ENCODE measurements around the gene CDCP2. TPM values are rescaled to one million over a fixed set of nuclear protein-coding genes. Genes with fewer than 3 reads are reported as not detected.
A peak's percentile ranks its signal among the peaks of the same experiment; 100 is the strongest.

Gene CDCP2
- total and polyA plus RNA-seq, 10 donors = 0.23 to 1.6 (median 0.85) TPM; not detected in 3

DNA sequence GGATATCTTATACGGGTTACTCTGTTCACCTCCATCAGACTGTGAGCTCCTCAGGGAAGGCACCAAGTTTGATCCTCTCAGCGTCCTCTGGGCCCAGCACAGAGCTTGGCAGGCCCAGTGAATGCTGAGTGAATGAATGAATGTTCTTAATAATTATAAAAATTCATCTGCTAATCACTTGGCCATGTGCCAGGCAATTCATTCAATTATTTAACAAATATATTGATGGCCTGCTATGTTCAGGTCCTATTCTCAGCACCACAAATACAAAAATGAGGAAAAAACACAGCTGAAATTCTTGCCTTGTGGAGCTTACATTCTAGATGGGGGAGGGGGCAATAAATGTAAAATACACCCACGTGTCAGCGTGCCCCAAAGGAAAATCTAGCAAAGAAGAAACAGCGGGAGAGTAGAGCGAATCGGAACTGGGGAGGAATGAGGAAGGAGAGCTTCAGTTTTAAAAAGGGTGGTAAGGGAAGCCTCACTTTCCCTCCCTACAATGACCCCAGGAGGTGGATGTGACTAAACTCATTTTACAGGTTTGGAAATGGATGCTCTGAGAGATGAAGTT, 15.8 kb downstream of the CDCP2 start:
- H3K27ac ChIP-seq = peak overlapping the region in 3 of 8 donors; percentile 10 to 63 (median 41)
- no peak overlapping the region for H3K4me3 ChIP-seq
- peaks cover 0 to 28% (median 6%) of the 10 kb centered on the region in 6 donors for H3K4me1 ChIP-seq
- H3K9me3 ChIP-seq = peaks cover 0 to 4% (median 0%) of the 10 kb centered on the region in 8 donors
- no peaks in the 10 kb centered on the region for H3K27me3 ChIP-seq (replicated peaks in 1 of 7)
- DNase-seq = no peak
- no peaks in the 10 kb centered on the region for H3K36me3 ChIP-seq
- 58 to 83% (median 79%) methylated on average over 7 of the region's 7 CpGs for WGBS, 5 donors
- intact Hi-C loops (cut with DNase I; ENCODE audit: low total_unique reads) = no loop called here
- TF ChIP-seq, protein P1, sequence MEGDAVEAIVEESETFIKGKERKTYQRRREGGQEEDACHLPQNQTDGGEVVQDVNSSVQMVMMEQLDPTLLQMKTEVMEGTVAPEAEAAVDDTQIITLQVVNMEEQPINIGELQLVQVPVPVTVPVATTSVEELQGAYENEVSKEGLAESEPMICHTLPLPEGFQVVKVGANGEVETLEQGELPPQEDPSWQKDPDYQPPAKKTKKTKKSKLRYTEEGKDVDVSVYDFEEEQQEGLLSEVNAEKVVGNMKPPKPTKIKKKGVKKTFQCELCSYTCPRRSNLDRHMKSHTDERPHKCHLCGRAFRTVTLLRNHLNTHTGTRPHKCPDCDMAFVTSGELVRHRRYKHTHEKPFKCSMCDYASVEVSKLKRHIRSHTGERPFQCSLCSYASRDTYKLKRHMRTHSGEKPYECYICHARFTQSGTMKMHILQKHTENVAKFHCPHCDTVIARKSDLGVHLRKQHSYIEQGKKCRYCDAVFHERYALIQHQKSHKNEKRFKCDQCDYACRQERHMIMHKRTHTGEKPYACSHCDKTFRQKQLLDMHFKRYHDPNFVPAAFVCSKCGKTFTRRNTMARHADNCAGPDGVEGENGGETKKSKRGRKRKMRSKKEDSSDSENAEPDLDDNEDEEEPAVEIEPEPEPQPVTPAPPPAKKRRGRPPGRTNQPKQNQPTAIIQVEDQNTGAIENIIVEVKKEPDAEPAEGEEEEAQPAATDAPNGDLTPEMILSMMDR (IDR thresholded peaks at IDR 0.05 in 8 of 11, conservative IDR thresholded peaks at IDR 0.05 in 3 of 11) = no peak
- no peak for TF ChIP-seq POLR2AphosphoS5 (IDR thresholded peaks at IDR 0.05)
- TF ChIP-seq POLR2A (IDR thresholded peaks at IDR 0.05) = no peak

DNA sequence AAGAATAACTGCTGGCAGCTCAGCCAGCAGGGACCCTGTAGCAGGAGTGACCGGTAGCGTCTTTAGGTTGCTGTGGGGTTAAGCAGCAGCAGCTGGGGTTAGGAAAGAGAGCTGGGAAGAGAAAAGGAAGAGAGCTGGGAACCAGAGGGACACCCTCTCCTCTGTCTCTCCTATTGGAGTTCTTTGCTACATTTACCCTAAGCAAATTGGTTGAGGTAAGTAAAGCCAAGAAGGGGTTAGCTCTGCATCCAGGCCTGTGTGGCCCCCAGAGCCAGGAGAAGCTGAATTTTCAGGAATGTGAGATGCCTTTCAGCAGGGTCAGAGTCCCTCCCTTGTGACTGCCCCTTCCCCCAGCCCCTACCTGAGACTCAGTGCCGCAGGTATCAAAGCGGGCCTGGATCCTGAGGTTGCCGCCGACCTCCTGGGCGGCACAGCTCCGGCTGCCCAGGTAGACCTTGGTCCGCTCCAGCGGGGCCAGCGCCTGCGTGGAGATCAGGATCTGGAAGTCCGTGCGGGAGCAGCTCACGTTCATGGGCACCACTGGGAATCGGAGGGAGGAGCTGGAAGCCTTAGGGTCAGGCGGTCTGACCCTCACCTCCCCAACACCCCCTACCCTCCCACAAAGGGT, 16.4 kb downstream of the CDCP2 start:
- peaks cover 0 to 28% (median 6%) of the 10 kb centered on the region in 6 donors for H3K4me1 ChIP-seq
- WGBS, 5 donors = 94 to 97% (median 94%) methylated on average over 17 of the region's 17 CpGs
- TF ChIP-seq POLR2AphosphoS5 (IDR thresholded peaks at IDR 0.05) (no peak), POLR2A (IDR thresholded peaks at IDR 0.05) (no peak)
- TF ChIP-seq, protein P1 (IDR thresholded peaks at IDR 0.05 in 8 of 11, conservative IDR thresholded peaks at IDR 0.05 in 3 of 11) = no peak
- no peak overlapping the region for H3K4me3 ChIP-seq
- no peak for DNase-seq
- no peaks in the 10 kb centered on the region for H3K36me3 ChIP-seq
- H3K27me3 ChIP-seq (replicated peaks in 1 of 7) = no peaks in the 10 kb centered on the region
- peaks cover 0 to 4% (median 0%) of the 10 kb centered on the region in 8 donors for H3K9me3 ChIP-seq
- H3K27ac ChIP-seq = peak overlapping the region in 1 of 8 donors; percentile 30
- intact Hi-C loops (cut with DNase I; ENCODE audit: low total_unique reads) = no loop called here

DNA sequence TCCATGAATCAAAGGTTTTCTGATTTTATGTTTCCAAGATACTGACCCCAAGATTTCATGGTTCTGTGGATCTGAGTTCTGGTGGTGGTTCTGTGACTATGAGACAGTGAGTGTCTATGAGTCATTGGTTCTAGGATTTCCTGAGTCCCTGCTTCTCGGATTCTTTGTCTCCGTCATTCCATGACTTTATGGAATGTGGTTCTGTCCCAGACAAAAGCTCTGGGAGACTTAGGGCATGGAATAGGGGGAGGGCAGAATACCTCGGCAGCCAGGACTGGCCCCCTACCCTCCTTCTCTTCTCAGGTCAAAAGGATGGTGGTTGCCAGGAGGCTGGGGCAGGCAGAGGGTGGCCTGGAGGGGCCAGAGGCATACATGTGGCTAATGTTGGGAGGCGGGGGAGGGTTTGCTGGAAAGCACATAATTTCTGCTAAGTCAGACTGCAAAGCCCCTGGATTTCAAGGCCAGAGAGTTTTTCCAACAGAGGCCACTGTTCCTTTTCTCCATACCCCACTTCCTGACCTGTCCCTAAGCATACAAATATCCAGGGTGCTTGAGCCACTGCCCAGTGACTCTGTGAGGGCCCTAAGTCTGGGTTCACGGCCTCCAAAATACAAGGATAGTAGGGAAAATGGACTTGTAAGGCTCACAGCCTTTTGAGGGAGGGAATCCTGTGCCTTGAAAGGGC, 17.2 kb downstream of the CDCP2 start:
- H3K4me3 ChIP-seq = no peak overlapping the region
- TF ChIP-seq POLR2AphosphoS5 (IDR thresholded peaks at IDR 0.05) (no peak), POLR2A (IDR thresholded peaks at IDR 0.05) (no peak)
- TF ChIP-seq, protein P1 (IDR thresholded peaks at IDR 0.05 in 8 of 11, conservative IDR thresholded peaks at IDR 0.05 in 3 of 11) = no peak
- H3K9me3 ChIP-seq = peaks cover 0 to 4% (median 0%) of the 10 kb centered on the region in 8 donors
- peak overlapping the region in 1 of 8 donors; percentile 30 for H3K27ac ChIP-seq
- intact Hi-C loops (cut with DNase I; ENCODE audit: low total_unique reads) = no loop called here
- WGBS, 5 donors = 52 to 68% (median 61%) methylated on average over 5 of the region's 5 CpGs
- no peaks in the 10 kb centered on the region for H3K36me3 ChIP-seq
- H3K27me3 ChIP-seq (replicated peaks in 1 of 7) = no peaks in the 10 kb centered on the region
- DNase-seq = no peak
- H3K4me1 ChIP-seq = peaks cover 0 to 28% (median 6%) of the 10 kb centered on the region in 6 donors

DNA sequence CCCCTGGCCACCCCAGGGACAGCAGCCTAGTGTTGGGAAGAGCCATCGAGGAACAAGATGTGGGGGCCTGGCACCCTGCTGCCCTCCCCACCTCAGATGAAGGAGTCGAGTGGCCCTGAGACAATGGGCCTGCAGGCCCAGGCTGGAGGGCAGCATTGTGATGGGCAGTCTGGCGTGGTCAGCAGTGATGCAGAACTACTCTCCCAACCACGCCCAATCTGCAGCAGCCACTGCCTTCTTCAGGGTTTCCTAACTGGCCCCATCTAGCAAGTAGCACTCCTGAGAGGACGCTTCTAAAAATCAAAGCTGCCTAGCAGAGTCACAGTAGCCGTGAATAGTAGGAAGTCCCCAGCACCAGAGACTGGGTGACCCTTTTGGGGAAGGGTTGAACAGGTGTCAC, 18.5 kb downstream of the CDCP2 start:
- H3K27me3 ChIP-seq (replicated peaks in 1 of 7) = no peaks in the 10 kb centered on the region
- no peaks in the 10 kb centered on the region for H3K36me3 ChIP-seq
- H3K4me1 ChIP-seq = peaks cover 0 to 28% (median 6%) of the 10 kb centered on the region in 6 donors
- WGBS, 5 donors = 74 to 92% (median 85%) methylated on average over 6 of the region's 6 CpGs
- H3K27ac ChIP-seq = no peak overlapping the region
- TF ChIP-seq POLR2AphosphoS5 (IDR thresholded peaks at IDR 0.05) (no peak), POLR2A (IDR thresholded peaks at IDR 0.05) (no peak)
- TF ChIP-seq, protein P1 (IDR thresholded peaks at IDR 0.05 in 8 of 11, conservative IDR thresholded peaks at IDR 0.05 in 3 of 11) = no peak
- DNase-seq = no peak
- peaks cover 0 to 4% (median 0%) of the 10 kb centered on the region in 8 donors for H3K9me3 ChIP-seq
- intact Hi-C loops (cut with DNase I; ENCODE audit: low total_unique reads) = no loop called here
- H3K4me3 ChIP-seq = no peak overlapping the region

Measured in spleen (tissue), 11 donors.